ENCODE data around the gene HSFX4.

GRCh38 chrX:149908727-149909126, 20.6 kb upstream of the HSFX4 start:
- TF ChIP-seq CTCF (IDR thresholded peaks at IDR 0.05), result no peak
- no peak for TF ChIP-seq REST (IDR thresholded peaks at IDR 0.05; ENCODE audit: insufficient read depth in 1 of 2, low read depth in 2 of 2, low read length in 1 of 2)
- no peak for TF ChIP-seq TCF7L2 (IDR thresholded peaks at IDR 0.05; ENCODE audit: low read depth, low read length)

Data from Panc1 (cell line).